Activated naive CD8-positive, alpha-beta T cell treated with anti-CD3 and anti-CD28 coated beads for 36 hours (primary cell): ENCODE measurements around the gene NPC1. TPM values are rescaled to one million over a fixed set of nuclear protein-coding genes. Genes with fewer than 3 reads are reported as not detected.

Experiments
- DNase-seq: peaks from one replicate; pipeline ENCODE4 v3.0.0; 2021
- H3K27ac Mint-ChIP-seq: one replicate; pipeline ENCODE4 v1.8.0; 2022; ENCODE audit warnings: mild to moderate bottlenecking, moderate library complexity, mixed read lengths
- H3K27me3 Mint-ChIP-seq: one replicate; pipeline ENCODE4 v1.8.0; 2022; ENCODE audit warnings: mild to moderate bottlenecking, mixed read lengths
- H3K36me3 Mint-ChIP-seq: one replicate; pipeline ENCODE4 v1.8.0; 2021; ENCODE audit warnings: mild to moderate bottlenecking, mixed read lengths
- H3K4me1 Mint-ChIP-seq: one replicate; pipeline ENCODE4 v1.8.0; 2021; ENCODE audit warnings: mixed read lengths
- H3K4me3 Mint-ChIP-seq: one replicate; pipeline ENCODE4 v1.8.0; 2022; ENCODE audit warnings: mild to moderate bottlenecking, moderate library complexity, mixed read lengths
- H3K9me3 Mint-ChIP-seq: one replicate; pipeline ENCODE4 v1.8.0; 2022; ENCODE audit warnings: mixed read lengths
- total RNA-seq, 2 experiments: library from RNA; stranded (reverse); gene quantifications; one replicate each; pipeline ENCODE4 v1.2.3, GENCODE V29; 2021

The NPC1 gene
- total RNA-seq, 2 experiments from 2014 or later, result 19.7 to 22.3 TPM

- peaks cover 25% of the 10 kb centered on the region for H3K4me1 Mint-ChIP-seq
- no peaks in the 10 kb centered on the region for H3K9me3 Mint-ChIP-seq
- no peak overlapping the region for H3K27ac Mint-ChIP-seq
- no peaks in the 10 kb centered on the region for H3K27me3 Mint-ChIP-seq
- peaks cover 18% of the 10 kb centered on the region for H3K36me3 Mint-ChIP-seq
- no peak overlapping the region for H3K4me3 Mint-ChIP-seq
- DNase-seq, result no peak
Measured at GRCh38 chr18:23537274-23537673, 49.0 kb downstream of the NPC1 start.

GRCh38 chr18:23536204-23536603, 50.1 kb downstream of the NPC1 start:
- peaks cover 14% of the 10 kb centered on the region for H3K36me3 Mint-ChIP-seq
- H3K9me3 Mint-ChIP-seq, result no peaks in the 10 kb centered on the region
- H3K4me3 Mint-ChIP-seq, result no peak overlapping the region
- DNase-seq, result no peak
- H3K27ac Mint-ChIP-seq, result no peak overlapping the region
- peaks cover 16% of the 10 kb centered on the region for H3K4me1 Mint-ChIP-seq
- no peaks in the 10 kb centered on the region for H3K27me3 Mint-ChIP-seq

GRCh38 chr18:23534276-23534675, 52.0 kb downstream of the NPC1 start:
- no peaks in the 10 kb centered on the region for H3K9me3 Mint-ChIP-seq
- peaks cover 7% of the 10 kb centered on the region for H3K4me1 Mint-ChIP-seq
- H3K36me3 Mint-ChIP-seq, result peaks cover 10% of the 10 kb centered on the region
- DNase-seq, result no peak
- no peak overlapping the region for H3K4me3 Mint-ChIP-seq
- H3K27ac Mint-ChIP-seq, result no peak overlapping the region
- no peaks in the 10 kb centered on the region for H3K27me3 Mint-ChIP-seq

GRCh38 chr18:23532848-23533247, 53.5 kb downstream of the NPC1 start:
- no peaks in the 10 kb centered on the region for H3K27me3 Mint-ChIP-seq
- no peak for DNase-seq
- H3K4me1 Mint-ChIP-seq, result peaks cover 8% of the 10 kb centered on the region
- H3K9me3 Mint-ChIP-seq, result no peaks in the 10 kb centered on the region
- no peak overlapping the region for H3K4me3 Mint-ChIP-seq
- peak overlapping the region; percentile 16 for H3K27ac Mint-ChIP-seq
- peaks cover 15% of the 10 kb centered on the region for H3K36me3 Mint-ChIP-seq

- Mint-ChIP-seq H3K4me1 (peaks cover 8% of the 10 kb centered on the region), H3K4me3 (no peak overlapping the region), H3K9me3 (no peaks in the 10 kb centered on the region), H3K36me3 (peaks cover 15% of the 10 kb centered on the region), H3K27ac (no peak overlapping the region), H3K27me3 (no peaks in the 10 kb centered on the region)
- no peak for DNase-seq
Measured at GRCh38 chr18:23531912-23532311, 54.4 kb downstream of the NPC1 start.

- no peaks in the 10 kb centered on the region for H3K27me3 Mint-ChIP-seq
- H3K9me3 Mint-ChIP-seq, result no peaks in the 10 kb centered on the region
- no peak for DNase-seq
- no peak overlapping the region for H3K4me3 Mint-ChIP-seq
- peaks cover 11% of the 10 kb centered on the region for H3K36me3 Mint-ChIP-seq
- H3K27ac Mint-ChIP-seq, result peak overlapping the region; percentile 40
- peaks cover 8% of the 10 kb centered on the region for H3K4me1 Mint-ChIP-seq
Measured at GRCh38 chr18:23530195-23530594, 56.1 kb downstream of the NPC1 start.

- H3K27me3 Mint-ChIP-seq, result no peaks in the 10 kb centered on the region
- H3K4me3 Mint-ChIP-seq, result no peak overlapping the region
- H3K9me3 Mint-ChIP-seq, result no peaks in the 10 kb centered on the region
- peak overlapping the region; percentile 40 for H3K27ac Mint-ChIP-seq
- H3K36me3 Mint-ChIP-seq, result peaks cover 9% of the 10 kb centered on the region
- H3K4me1 Mint-ChIP-seq, result peaks cover 8% of the 10 kb centered on the region
- no peak for DNase-seq
Measured at GRCh38 chr18:23529604-23530003, 56.7 kb downstream of the NPC1 start.

GRCh38 chr18:23528580-23529472, 57.5 kb downstream of the NPC1 start:
- Mint-ChIP-seq H3K4me1 (peaks cover 8% of the 10 kb centered on the region), H3K27ac (peak overlapping the region; percentile 42), H3K4me3 (no peak overlapping the region), H3K9me3 (no peaks in the 10 kb centered on the region), H3K36me3 (peaks cover 9% of the 10 kb centered on the region), H3K27me3 (no peaks in the 10 kb centered on the region)
- DNase-seq, result no peak

- H3K4me3 Mint-ChIP-seq, result no peak overlapping the region
- H3K27me3 Mint-ChIP-seq, result no peaks in the 10 kb centered on the region
- peaks cover 8% of the 10 kb centered on the region for H3K36me3 Mint-ChIP-seq
- no peak for DNase-seq
- no peak overlapping the region for H3K27ac Mint-ChIP-seq
- H3K9me3 Mint-ChIP-seq, result no peaks in the 10 kb centered on the region
- peaks cover 12% of the 10 kb centered on the region for H3K4me1 Mint-ChIP-seq
Measured at GRCh38 chr18:23526501-23527063, 59.7 kb downstream of the NPC1 start.

- Mint-ChIP-seq H3K4me3 (no peak overlapping the region), H3K4me1 (peaks cover 5% of the 10 kb centered on the region), H3K27me3 (no peaks in the 10 kb centered on the region), H3K27ac (no peak overlapping the region), H3K36me3 (peaks cover 18% of the 10 kb centered on the region), H3K9me3 (no peaks in the 10 kb centered on the region)
- no peak for DNase-seq
Measured at GRCh38 chr18:23524213-23524707, 62.0 kb downstream of the NPC1 start.

GRCh38 chr18:23523429-23524212, 62.7 kb downstream of the NPC1 start:
- no peak for DNase-seq
- Mint-ChIP-seq H3K27me3 (no peaks in the 10 kb centered on the region), H3K4me3 (no peak overlapping the region), H3K27ac (no peak overlapping the region), H3K4me1 (peaks cover 4% of the 10 kb centered on the region), H3K36me3 (peaks cover 13% of the 10 kb centered on the region), H3K9me3 (no peaks in the 10 kb centered on the region)

- Mint-ChIP-seq H3K27me3 (no peaks in the 10 kb centered on the region), H3K9me3 (no peaks in the 10 kb centered on the region), H3K36me3 (peaks cover 18% of the 10 kb centered on the region), H3K4me1 (peaks cover 4% of the 10 kb centered on the region), H3K4me3 (no peak overlapping the region), H3K27ac (peak overlapping the region; percentile 17)
- no peak for DNase-seq
Measured at GRCh38 chr18:23521907-23522306, 64.4 kb downstream of the NPC1 start.

- H3K36me3 Mint-ChIP-seq, result peaks cover 18% of the 10 kb centered on the region
- H3K9me3 Mint-ChIP-seq, result no peaks in the 10 kb centered on the region
- no peak overlapping the region for H3K4me3 Mint-ChIP-seq
- no peaks in the 10 kb centered on the region for H3K27me3 Mint-ChIP-seq
- H3K27ac Mint-ChIP-seq, result no peak overlapping the region
- H3K4me1 Mint-ChIP-seq, result peaks cover 4% of the 10 kb centered on the region
- no peak for DNase-seq
Measured at GRCh38 chr18:23521271-23521670, 65.0 kb downstream of the NPC1 start.

- H3K4me3 Mint-ChIP-seq, result no peak overlapping the region
- DNase-seq, result no peak
- peaks cover 10% of the 10 kb centered on the region for H3K4me1 Mint-ChIP-seq
- peak overlapping the region; percentile 35 for H3K27ac Mint-ChIP-seq
- H3K9me3 Mint-ChIP-seq, result no peaks in the 10 kb centered on the region
- no peaks in the 10 kb centered on the region for H3K27me3 Mint-ChIP-seq
- H3K36me3 Mint-ChIP-seq, result peaks cover 19% of the 10 kb centered on the region
Measured at GRCh38 chr18:23519734-23520133, 66.6 kb downstream of the NPC1 start.

GRCh38 chr18:23515911-23516546, 70.3 kb downstream of the NPC1 start:
- H3K27ac Mint-ChIP-seq, result no peak overlapping the region
- H3K9me3 Mint-ChIP-seq, result no peaks in the 10 kb centered on the region
- H3K36me3 Mint-ChIP-seq, result peaks cover 24% of the 10 kb centered on the region
- H3K27me3 Mint-ChIP-seq, result no peaks in the 10 kb centered on the region
- peak; percentile 66 for DNase-seq
- H3K4me1 Mint-ChIP-seq, result peaks cover 12% of the 10 kb centered on the region
- no peak overlapping the region for H3K4me3 Mint-ChIP-seq
